Measurements from ENCODE around the gene NEUROD2. TPM values are rescaled to one million over a fixed set of nuclear protein-coding genes. Genes with fewer than 3 reads are reported as not detected.
"Not testable (repeated sequence)": the region's sequence is repeated elsewhere in the genome, so short reads cannot be mapped to it uniquely, and the experiment has no call there.

Gene NEUROD2
- total and polyA plus RNA-seq, 5 donors from 2014 or later: not detected

DNA sequence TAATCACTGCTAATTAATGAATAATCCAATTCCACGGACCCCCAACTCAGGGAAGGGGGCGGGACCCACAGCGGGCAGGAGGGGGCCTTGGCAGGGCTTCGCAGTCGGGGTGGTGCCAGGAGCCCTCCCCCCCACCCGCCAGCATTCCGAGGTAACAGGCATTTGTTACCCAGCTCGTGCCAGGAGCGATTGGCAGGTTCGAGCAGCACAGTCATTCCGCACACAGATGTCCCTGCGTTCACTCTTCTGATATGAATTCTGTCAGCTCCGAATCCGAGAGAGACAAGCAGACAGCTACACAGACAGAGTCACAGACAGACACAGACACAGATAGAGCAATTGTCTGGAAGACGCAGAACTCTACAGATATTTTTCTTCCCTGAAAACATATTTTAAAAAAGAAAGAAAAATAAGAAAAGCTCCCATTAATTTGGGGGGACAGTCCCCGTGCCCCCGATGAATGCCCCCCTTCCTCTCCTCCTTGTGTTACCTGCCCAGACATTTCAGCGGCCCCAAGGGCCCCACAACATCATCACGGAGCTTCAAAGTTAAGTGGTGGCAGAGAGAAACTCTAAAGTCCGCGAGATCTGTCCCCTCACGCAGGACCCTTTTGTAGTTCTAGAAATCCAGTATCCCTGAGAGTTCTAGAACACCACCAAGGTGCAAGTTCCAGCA, 10.2 kb downstream of the NEUROD2 start:
- peaks cover 28% of the 10 kb centered on the region for H3K27me3 ChIP-seq (ENCODE audit: control insufficient read depth, insufficient read depth, low read length)
- no peaks in the 10 kb centered on the region for H3K36me3 Mint-ChIP-seq
- H3K4me3 ChIP-seq (ENCODE audit: low read depth, low read length): no peak overlapping the region

DNA sequence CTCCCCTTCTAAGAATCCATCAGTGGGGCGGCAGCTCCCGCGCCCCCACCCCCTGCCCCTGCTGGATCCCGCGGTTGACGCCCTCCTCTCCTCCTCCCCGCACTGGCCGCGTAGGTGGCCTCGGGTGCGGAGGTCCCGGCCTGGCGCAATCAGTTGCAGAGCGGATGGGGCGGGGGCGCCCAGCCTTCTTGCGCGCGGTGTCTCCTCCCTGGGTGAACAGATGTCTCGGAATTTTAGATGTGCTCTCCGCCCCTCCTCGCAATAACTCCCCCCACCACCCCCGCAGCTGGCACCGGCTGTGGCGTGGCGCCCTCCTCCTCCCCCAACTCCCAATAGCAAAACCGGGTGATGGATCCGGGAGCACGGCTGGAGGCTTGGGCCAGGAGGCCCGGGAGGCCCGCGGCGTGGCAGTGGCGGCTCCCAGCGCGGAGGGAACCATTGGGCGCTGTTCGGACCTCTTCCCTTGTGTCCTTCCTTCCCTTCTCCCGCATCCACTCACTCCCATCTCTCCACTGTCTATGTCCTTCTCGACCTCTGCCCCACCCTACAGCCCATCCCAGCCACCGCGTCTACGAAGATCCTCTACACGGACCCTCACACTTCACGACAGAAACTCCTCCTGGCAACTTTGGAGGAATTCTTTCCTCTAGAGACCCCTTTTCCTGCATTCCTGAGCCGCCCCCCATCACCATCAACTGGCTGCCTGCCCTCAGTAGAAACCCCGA, 11.0 kb downstream of the NEUROD2 start:
- Mint-ChIP-seq H3K9me3 (peaks cover 0 to 6% (median 1%) of the 10 kb centered on the region in 7 donors), H3K36me3 (no peaks in the 10 kb centered on the region), H3K27me3 (peaks cover 95% of the 10 kb centered on the region), H3K4me1 (peaks cover 0 to 32% (median 5%) of the 10 kb centered on the region in 4 donors), H3K4me3 (peak overlapping the region in 1 of 4 donors; percentile 48), H3K27ac (no peak overlapping the region)
- peaks cover 18% of the 10 kb centered on the region for H3K4me1 ChIP-seq (ENCODE audit: control insufficient read depth, insufficient read depth, low read length, poor library complexity, severe bottlenecking)
- DNase-seq (no peak), ATAC-seq (ENCODE audit: low read depth in 2 of 2) (no peak)
- no peak overlapping the region for H3K27ac ChIP-seq (ENCODE audit: insufficient read depth, low read length, poor library complexity, severe bottlenecking)
- no peaks in the 10 kb centered on the region for H3K9me3 ChIP-seq (ENCODE audit: control insufficient read depth in 2 of 2, low read length in 2 of 2)
- H3K27me3 ChIP-seq (ENCODE audit: control insufficient read depth, insufficient read depth, low read length): peaks cover 24% of the 10 kb centered on the region
- no peaks in the 10 kb centered on the region for H3K36me3 ChIP-seq (ENCODE audit: control insufficient read depth, insufficient read depth, low read length)
- H3K4me3 ChIP-seq (ENCODE audit: low read depth, low read length): no peak overlapping the region

More for the DNA sequence above, 10.2 kb downstream of the NEUROD2 start:
- H3K27ac ChIP-seq (ENCODE audit: insufficient read depth, low read length, poor library complexity, severe bottlenecking): no peak overlapping the region
- no peaks in the 10 kb centered on the region for H3K9me3 ChIP-seq (ENCODE audit: control insufficient read depth in 2 of 2, low read length in 2 of 2)
- Mint-ChIP-seq H3K27me3 (peaks cover 96% of the 10 kb centered on the region), H3K9me3 (peaks cover 0 to 6% (median under 1%) of the 10 kb centered on the region in 7 donors), H3K27ac (no peak overlapping the region), H3K4me1 (peaks cover 0 to 29% (median 5%) of the 10 kb centered on the region in 4 donors), H3K4me3 (peak overlapping the region in 1 of 4 donors; percentile 46)
- H3K4me1 ChIP-seq (ENCODE audit: control insufficient read depth, insufficient read depth, low read length, poor library complexity, severe bottlenecking): peaks cover 18% of the 10 kb centered on the region
- no peak for DNase-seq
- ATAC-seq (ENCODE audit: low read depth in 2 of 2): no peak
- H3K36me3 ChIP-seq (ENCODE audit: control insufficient read depth, insufficient read depth, low read length): no peaks in the 10 kb centered on the region

DNA sequence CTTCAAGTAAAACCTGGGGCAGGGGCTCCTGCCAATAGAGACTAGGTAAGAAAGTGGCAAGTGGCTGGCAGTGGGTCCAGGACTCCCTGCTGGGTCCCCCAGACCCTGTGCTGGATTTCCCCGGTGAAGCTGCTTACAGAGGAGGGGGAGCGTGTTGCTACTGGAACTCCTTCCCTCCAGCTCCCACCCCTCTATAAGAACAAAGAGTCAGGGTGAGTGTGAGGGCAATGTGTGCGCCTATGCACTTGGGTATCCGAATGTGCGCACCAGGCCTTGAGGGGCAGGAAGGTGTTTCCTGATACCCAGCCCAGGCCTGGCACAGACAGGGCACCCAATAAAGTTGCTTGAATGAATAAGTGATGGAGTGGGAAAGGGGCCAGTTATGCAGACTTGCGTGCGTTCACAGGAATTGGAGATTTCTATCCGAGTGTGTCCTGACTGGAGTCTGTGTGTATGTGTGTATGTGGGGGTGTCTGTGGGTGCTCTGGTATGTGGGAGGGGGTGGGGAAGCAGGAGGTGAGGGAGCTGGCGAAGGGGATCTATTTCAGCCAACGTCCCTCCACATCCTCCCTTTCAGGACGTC, 11.7 kb downstream of the NEUROD2 start:
- no peak for DNase-seq
- Mint-ChIP-seq H3K36me3 (no peaks in the 10 kb centered on the region), H3K4me1 (peaks cover 0 to 33% (median 6%) of the 10 kb centered on the region in 4 donors), H3K9me3 (peaks cover 0 to 7% (median 1%) of the 10 kb centered on the region in 7 donors), H3K27me3 (peaks cover 95% of the 10 kb centered on the region), H3K27ac (no peak overlapping the region), H3K4me3 (peak overlapping the region in 1 of 4 donors; percentile 0)
- no peaks in the 10 kb centered on the region for H3K36me3 ChIP-seq (ENCODE audit: control insufficient read depth, insufficient read depth, low read length)
- H3K27me3 ChIP-seq (ENCODE audit: control insufficient read depth, insufficient read depth, low read length): peaks cover 26% of the 10 kb centered on the region
- ATAC-seq (ENCODE audit: low read depth in 2 of 2): no peak
- H3K27ac ChIP-seq (ENCODE audit: insufficient read depth, low read length, poor library complexity, severe bottlenecking): no peak overlapping the region
- no peak overlapping the region for H3K4me3 ChIP-seq (ENCODE audit: low read depth, low read length)
- peaks cover 18% of the 10 kb centered on the region for H3K4me1 ChIP-seq (ENCODE audit: control insufficient read depth, insufficient read depth, low read length, poor library complexity, severe bottlenecking)
- no peaks in the 10 kb centered on the region for H3K9me3 ChIP-seq (ENCODE audit: control insufficient read depth in 2 of 2, low read length in 2 of 2)

DNA sequence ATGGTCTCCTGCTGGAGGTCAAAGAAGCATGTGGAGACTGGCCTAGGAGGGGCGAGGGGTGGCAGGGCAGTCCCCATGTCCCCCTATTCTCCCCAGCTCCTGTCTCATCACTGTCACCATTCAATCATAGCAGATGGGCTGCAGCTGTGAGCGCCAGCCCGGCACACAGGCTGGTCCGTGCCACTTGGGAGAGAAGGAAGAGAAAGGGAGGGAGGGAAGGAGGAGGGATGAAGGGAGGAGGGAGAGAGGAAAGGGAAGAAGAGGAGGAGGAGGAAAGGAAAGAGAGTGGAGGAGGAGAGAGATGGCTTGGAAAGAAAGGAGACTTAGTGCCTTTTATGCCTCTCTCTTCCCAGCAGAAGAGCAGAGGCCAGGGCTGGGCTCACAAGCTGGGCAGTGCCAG, 12.4 kb downstream of the NEUROD2 start:
- H3K4me3 ChIP-seq (ENCODE audit: low read depth, low read length): no peak overlapping the region
- H3K36me3 ChIP-seq (ENCODE audit: control insufficient read depth, insufficient read depth, low read length): no peaks in the 10 kb centered on the region
- H3K27ac ChIP-seq (ENCODE audit: insufficient read depth, low read length, poor library complexity, severe bottlenecking): no peak overlapping the region
- H3K36me3 Mint-ChIP-seq: no peaks in the 10 kb centered on the region
- peaks cover 18% of the 10 kb centered on the region for H3K4me1 ChIP-seq (ENCODE audit: control insufficient read depth, insufficient read depth, low read length, poor library complexity, severe bottlenecking)
- H3K4me1 Mint-ChIP-seq: peaks cover 0 to 32% (median 7%) of the 10 kb centered on the region in 4 donors
- H3K27me3 ChIP-seq (ENCODE audit: control insufficient read depth, insufficient read depth, low read length): peaks cover 24% of the 10 kb centered on the region
- H3K27me3 Mint-ChIP-seq: peaks cover 91% of the 10 kb centered on the region
- H3K27ac Mint-ChIP-seq: no peak overlapping the region
- no peak overlapping the region for H3K4me3 Mint-ChIP-seq
- DNase-seq (no peak), ATAC-seq (ENCODE audit: low read depth in 2 of 2) (no peak)
- H3K9me3 Mint-ChIP-seq: peaks cover 0 to 7% (median 1%) of the 10 kb centered on the region in 7 donors
- no peaks in the 10 kb centered on the region for H3K9me3 ChIP-seq (ENCODE audit: control insufficient read depth in 2 of 2, low read length in 2 of 2)

DNA sequence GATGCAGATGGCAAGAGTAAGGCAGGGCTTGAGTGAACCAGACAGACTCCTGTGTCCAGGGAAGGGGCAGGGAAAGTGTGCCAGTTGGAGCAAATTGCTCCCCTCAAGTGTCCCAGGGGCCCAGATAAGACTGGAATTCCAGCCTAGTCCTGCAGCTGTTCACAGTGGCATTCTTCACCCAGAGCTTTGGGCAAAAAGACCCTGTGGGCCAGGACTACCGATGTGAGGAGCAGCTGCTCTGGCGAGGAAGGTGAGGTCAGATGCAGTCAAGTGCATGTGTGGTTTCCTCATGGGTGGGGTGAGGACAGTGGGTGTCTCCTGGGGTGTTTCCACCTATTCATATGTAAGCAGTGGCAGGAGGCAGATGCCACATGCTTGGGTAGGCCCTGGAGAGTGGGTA, 14.3 kb downstream of the NEUROD2 start:
- H3K27ac Mint-ChIP-seq: peak overlapping the region in 1 of 3 donors; percentile 38
- peaks cover 86% of the 10 kb centered on the region for H3K27me3 Mint-ChIP-seq
- H3K36me3 Mint-ChIP-seq: peaks cover 3% of the 10 kb centered on the region
- ATAC-seq (ENCODE audit: low read depth in 2 of 2): no peak
- H3K27ac ChIP-seq (ENCODE audit: insufficient read depth, low read length, poor library complexity, severe bottlenecking): no peak overlapping the region
- no peak overlapping the region for H3K4me3 ChIP-seq (ENCODE audit: low read depth, low read length)
- peaks cover 20% of the 10 kb centered on the region for H3K27me3 ChIP-seq (ENCODE audit: control insufficient read depth, insufficient read depth, low read length)
- no peak overlapping the region for H3K4me3 Mint-ChIP-seq
- no peaks in the 10 kb centered on the region for H3K36me3 ChIP-seq (ENCODE audit: control insufficient read depth, insufficient read depth, low read length)
- peaks cover 0 to 9% (median 3%) of the 10 kb centered on the region in 7 donors for H3K9me3 Mint-ChIP-seq
- peaks cover 6% of the 10 kb centered on the region for H3K4me1 ChIP-seq (ENCODE audit: control insufficient read depth, insufficient read depth, low read length, poor library complexity, severe bottlenecking)
- no peaks in the 10 kb centered on the region for H3K9me3 ChIP-seq (ENCODE audit: control insufficient read depth in 2 of 2, low read length in 2 of 2)
- DNase-seq: no peak
- H3K4me1 Mint-ChIP-seq: peaks cover 0 to 23% (median 7%) of the 10 kb centered on the region in 4 donors

DNA sequence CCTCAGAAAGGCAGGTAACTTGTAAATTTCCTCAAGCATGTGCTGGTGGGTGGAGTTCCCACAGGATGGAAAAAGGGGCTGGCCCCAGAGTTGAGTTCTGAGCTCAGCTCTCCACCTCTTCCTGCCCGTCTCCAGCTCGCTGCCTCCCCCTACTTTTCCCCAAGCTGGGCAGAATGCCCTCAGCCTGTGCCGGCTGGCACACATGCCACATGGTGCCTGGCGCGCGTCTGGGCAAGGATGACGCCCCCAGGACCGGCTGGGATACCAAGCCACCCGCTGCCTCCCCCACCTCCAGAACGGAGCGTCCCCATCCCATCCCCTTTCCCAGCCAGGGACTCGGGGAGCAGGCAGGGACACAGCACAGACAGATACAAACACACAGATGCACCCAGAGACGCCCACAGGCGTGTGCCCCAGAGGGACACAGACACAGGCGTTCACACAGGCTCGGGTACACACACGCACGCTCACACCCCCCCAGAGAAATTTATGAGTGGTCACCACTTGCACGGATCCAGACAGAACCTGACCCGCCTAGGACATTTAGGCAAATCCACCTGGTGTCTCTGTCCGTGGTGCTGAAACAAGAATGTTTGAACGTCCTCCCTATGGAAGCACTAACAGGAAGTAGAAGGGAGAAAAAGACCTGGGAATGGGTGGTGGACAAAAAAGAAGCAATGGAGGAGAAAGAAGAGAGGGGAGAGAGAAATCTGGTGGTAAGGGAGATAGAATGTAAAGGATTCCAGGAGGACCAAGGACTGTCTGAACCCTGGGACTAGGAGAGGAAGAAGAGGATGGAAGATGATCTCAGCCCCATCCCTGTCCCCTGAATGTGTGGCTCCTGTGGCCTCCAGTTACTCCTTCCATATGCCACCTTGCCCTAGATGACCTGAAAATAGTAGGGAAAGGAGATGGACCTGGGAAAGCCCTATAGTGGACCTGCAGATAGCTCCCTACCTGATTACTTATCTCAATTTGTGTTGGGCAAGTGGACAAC, 15.5 kb downstream of the NEUROD2 start:
- H3K36me3 ChIP-seq (ENCODE audit: control insufficient read depth, insufficient read depth, low read length): no peaks in the 10 kb centered on the region
- Mint-ChIP-seq H3K36me3 (peaks cover 3% of the 10 kb centered on the region), H3K27me3 (peaks cover 83% of the 10 kb centered on the region), H3K27ac (no peak overlapping the region), H3K4me1 (peaks cover 0 to 13% (median 2%) of the 10 kb centered on the region in 4 donors), H3K9me3 (peaks cover 0 to 9% (median 3%) of the 10 kb centered on the region in 7 donors), H3K4me3 (no peak overlapping the region)
- H3K27ac ChIP-seq (ENCODE audit: insufficient read depth, low read length, poor library complexity, severe bottlenecking): no peak overlapping the region
- no peaks in the 10 kb centered on the region for H3K4me1 ChIP-seq (ENCODE audit: control insufficient read depth, insufficient read depth, low read length, poor library complexity, severe bottlenecking)
- H3K27me3 ChIP-seq (ENCODE audit: control insufficient read depth, insufficient read depth, low read length): peaks cover 17% of the 10 kb centered on the region
- H3K4me3 ChIP-seq (ENCODE audit: low read depth, low read length): no peak overlapping the region
- no peaks in the 10 kb centered on the region for H3K9me3 ChIP-seq (ENCODE audit: control insufficient read depth in 2 of 2, low read length in 2 of 2)
- DNase-seq (peak in 1 of 3 donors; percentile 45), ATAC-seq (ENCODE audit: low read depth in 2 of 2) (no peak)

DNA sequence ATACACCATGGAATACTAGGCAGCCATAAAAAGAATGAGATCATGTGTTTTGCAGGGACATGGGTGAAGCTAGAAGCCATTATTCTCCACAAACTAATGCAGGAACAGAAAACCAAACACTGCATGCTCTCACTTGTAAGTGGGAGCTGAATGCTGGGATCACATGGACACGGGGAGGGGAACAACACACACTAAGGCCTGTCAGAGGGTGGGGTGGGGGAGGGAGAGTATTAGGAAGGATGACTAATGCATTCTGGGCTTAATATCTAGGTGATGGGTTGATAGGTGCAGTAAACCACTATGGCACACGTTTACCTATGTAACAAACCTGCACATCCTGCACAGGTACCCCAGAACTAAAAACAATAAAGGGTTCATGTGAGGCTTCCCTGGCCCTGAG, 17.5 kb downstream of the NEUROD2 start:
- H3K27ac ChIP-seq (ENCODE audit: insufficient read depth, low read length, poor library complexity, severe bottlenecking); H3K36me3 ChIP-seq (ENCODE audit: control insufficient read depth, insufficient read depth, low read length); H3K9me3 Mint-ChIP-seq; H3K36me3 Mint-ChIP-seq; H3K27ac Mint-ChIP-seq; H3K4me3 ChIP-seq (ENCODE audit: low read depth, low read length); H3K4me1 ChIP-seq (ENCODE audit: control insufficient read depth, insufficient read depth, low read length, poor library complexity, severe bottlenecking); H3K4me1 Mint-ChIP-seq; ATAC-seq (ENCODE audit: low read depth in 2 of 2); DNase-seq; H3K9me3 ChIP-seq (ENCODE audit: control insufficient read depth in 2 of 2, low read length in 2 of 2); H3K4me3 Mint-ChIP-seq: not testable (repeated sequence)
- H3K27me3 Mint-ChIP-seq: peaks cover 70% of the 10 kb centered on the region
- H3K27me3 ChIP-seq (ENCODE audit: control insufficient read depth, insufficient read depth, low read length): peaks cover 17% of the 10 kb centered on the region

Data from CD4-positive, CD25-positive, alpha-beta regulatory T cell (primary cell).